HEK293 (cell line): ENCODE measurements around the gene TMEM143.

ENCODE experiments used
- CTCF ChIP-seq: fragments of 450-650 bp; formaldehyde crosslinking; IDR thresholded peaks from 2 replicates; pipeline ENCODE4 v1.5.1; 2016; ENCODE audit warnings: missing biosample characterization, missing genetic modification characterization
- FEZF1 ChIP-seq: fragments of 450-650 bp; formaldehyde crosslinking; IDR thresholded peaks from 2 replicates; pipeline ENCODE4 v1.5.1; 2016; ENCODE audit warnings: missing biosample characterization, missing genetic modification characterization
- GLI4 ChIP-seq: fragments of 450-650 bp; formaldehyde crosslinking; IDR thresholded peaks from 2 replicates; pipeline ENCODE4 v1.5.1; 2016; ENCODE audit warnings: missing biosample characterization, missing genetic modification characterization
- KLF10 ChIP-seq: fragments of 450-650 bp; IDR thresholded peaks from 2 replicates; pipeline ENCODE4 v1.5.1; 2018; ENCODE audit warnings: missing biosample characterization, mild to moderate bottlenecking, missing genetic modification characterization
- KLF9 ChIP-seq: fragments of 450-650 bp; formaldehyde crosslinking; IDR thresholded peaks from 2 replicates; pipeline ENCODE4 v1.5.1; 2016; ENCODE audit warnings: missing biosample characterization, missing genetic modification characterization, low read depth
- REST ChIP-seq: fragments of 450-650 bp; formaldehyde crosslinking; IDR thresholded peaks from 2 replicates; pipeline ENCODE4 v1.5.1; 2016; ENCODE audit warnings: missing biosample characterization, missing genetic modification characterization
- SALL2 ChIP-seq: fragments of 450-650 bp; formaldehyde crosslinking; IDR thresholded peaks from 2 replicates; pipeline ENCODE4 v1.5.0; 2017; ENCODE audit warnings: missing biosample characterization, mild to moderate bottlenecking, missing genetic modification characterization, borderline replicate concordance
- SCRT2 ChIP-seq: fragments of 450-650 bp; formaldehyde crosslinking; IDR thresholded peaks from 2 replicates; pipeline ENCODE4 v1.5.1; 2016; ENCODE audit warnings: missing biosample characterization, missing genetic modification characterization
- SP2 ChIP-seq: fragments of 450-650 bp; formaldehyde crosslinking; IDR thresholded peaks from 2 replicates; pipeline ENCODE4 v1.5.1; 2016; ENCODE audit warnings: missing biosample characterization, missing genetic modification characterization
- TCF7L2 ChIP-seq: IDR thresholded peaks from 2 replicates; pipeline ENCODE4 v1.6.1; 2011; ENCODE audit warnings: low read depth, mild to moderate bottlenecking, inconsistent platforms, low read length, moderate library complexity, borderline replicate concordance
- ZFP41 ChIP-seq: fragments of 450-650 bp; formaldehyde crosslinking; IDR thresholded peaks from 2 replicates; pipeline ENCODE4 v1.5.1; 2016; ENCODE audit warnings: missing biosample characterization, missing genetic modification characterization, borderline replicate concordance
- ZNF112 ChIP-seq: fragments of 450-650 bp; formaldehyde crosslinking; IDR thresholded peaks from 2 replicates; pipeline ENCODE4 v1.5.0; 2017; ENCODE audit warnings: missing biosample characterization, missing genetic modification characterization
- ZNF146 ChIP-seq: fragments of 450-650 bp; formaldehyde crosslinking; IDR thresholded peaks from 2 replicates; pipeline ENCODE4 v1.5.1; 2016; ENCODE audit warnings: missing biosample characterization, missing genetic modification characterization
- ZNF155 ChIP-seq: fragments of 450-650 bp; formaldehyde crosslinking; IDR thresholded peaks from 2 replicates; pipeline ENCODE4 v1.5.1; 2016; ENCODE audit warnings: missing biosample characterization, missing genetic modification characterization
- ZNF2 ChIP-seq: fragments of 450-650 bp; formaldehyde crosslinking; IDR thresholded peaks from 2 replicates; pipeline ENCODE4 v1.5.1; 2016; ENCODE audit warnings: missing biosample characterization, missing genetic modification characterization
- ZNF214 ChIP-seq: fragments of 450-650 bp; formaldehyde crosslinking; IDR thresholded peaks from 2 replicates; pipeline ENCODE4 v1.5.1; 2017; ENCODE audit warnings: missing biosample characterization, mild to moderate bottlenecking, missing genetic modification characterization, borderline replicate concordance
- ZNF248 ChIP-seq: fragments of 450-650 bp; formaldehyde crosslinking; IDR thresholded peaks from 2 replicates; pipeline ENCODE4 v1.5.1; 2017; ENCODE audit warnings: missing biosample characterization, missing genetic modification characterization
- ZNF391 ChIP-seq: fragments of 450-650 bp; formaldehyde crosslinking; IDR thresholded peaks from 2 replicates; pipeline ENCODE4 v1.5.1; 2016; ENCODE audit warnings: low read depth, missing biosample characterization, missing genetic modification characterization, borderline replicate concordance
- ZNF555 ChIP-seq: fragments of 450-650 bp; formaldehyde crosslinking; conservative IDR thresholded peaks from 2 replicates; pipeline ENCODE4 v1.5.1; 2017; ENCODE audit warnings: missing biosample characterization, mild to moderate bottlenecking, missing genetic modification characterization, inconsistent platforms
- ZNF561 ChIP-seq: fragments of 450-650 bp; IDR thresholded peaks from 2 replicates; pipeline ENCODE4 v1.5.1; 2018; ENCODE audit warnings: missing biosample characterization, missing genetic modification characterization, borderline replicate concordance
- ZNF585B ChIP-seq: fragments of 450-650 bp; formaldehyde crosslinking; IDR thresholded peaks from 2 replicates; pipeline ENCODE4 v1.5.1; 2016; ENCODE audit warnings: missing biosample characterization, missing genetic modification characterization
- ZNF621 ChIP-seq: fragments of 450-650 bp; formaldehyde crosslinking; IDR thresholded peaks from 2 replicates; pipeline ENCODE4 v1.5.1; 2017; ENCODE audit warnings: missing biosample characterization, missing genetic modification characterization
- ZNF830 ChIP-seq: fragments of 450-650 bp; IDR thresholded peaks from 2 replicates; pipeline ENCODE4 v1.5.0; 2018; ENCODE audit warnings: missing biosample characterization, missing genetic modification characterization, low read depth, mild to moderate bottlenecking, moderate library complexity
- ZNF843 ChIP-seq: fragments of 450-650 bp; formaldehyde crosslinking; IDR thresholded peaks from 2 replicates; pipeline ENCODE4 v1.5.1; 2016; ENCODE audit warnings: missing biosample characterization, missing genetic modification characterization
- TF ChIP-seq, protein P1 (sequence below): fragments of 450-650 bp; formaldehyde crosslinking; IDR thresholded peaks from 2 replicates; pipeline ENCODE4 v1.5.1; 2016; ENCODE audit warnings: missing biosample characterization, missing genetic modification characterization
- TF ChIP-seq, protein P2 (sequence below): fragments of 450-650 bp; formaldehyde crosslinking; IDR thresholded peaks from 2 replicates; pipeline ENCODE4 v1.5.0; 2017; ENCODE audit warnings: missing biosample characterization, missing genetic modification characterization, borderline replicate concordance
- TF ChIP-seq, protein P3 (sequence below): fragments of 450-650 bp; IDR thresholded peaks from 2 replicates; pipeline ENCODE4 v1.5.1; 2018; ENCODE audit warnings: missing biosample characterization, mild to moderate bottlenecking, missing genetic modification characterization

The TMEM143 gene

GRCh38 chr19:48390188-48391099, 26.7 kb upstream of the TMEM143 start (continued):
- TF ChIP-seq ZNF561 (tag by site-specific recombination) (peak; percentile 87; the same call in 1 of the 2 replicates), ZNF112 (no peak), SALL2 (tag by site-specific recombination) (no peak), SCRT2 (tag by site-specific recombination) (peak; percentile 22; the same call in 1 of the 2 replicates), KLF10 (tag by site-specific recombination) (no peak), ZNF585B (tag by site-specific recombination) (no peak), ZNF248 (tag by site-specific recombination) (no peak), TCF7L2 (no peak), ZNF843 (tag by site-specific recombination) (peak; percentile 54; the same call in 1 of the 2 replicates), KLF9 (tag by site-specific recombination) (no peak), CTCF (peak; percentile 97), ZNF830 (tag by site-specific recombination) (no peak), ZNF214 (tag by site-specific recombination) (no peak), ZFP41 (tag by site-specific recombination) (peak; percentile 72; the same call in 1 of the 2 replicates), ZNF621 (tag by site-specific recombination) (no peak), REST (tag by site-specific recombination) (peak; percentile 65; the same call in 1 of the 2 replicates), SP2 (tag by site-specific recombination) (0 out of 2 replicates have a peak, but pooled peaks have one; percentile 19), ZNF2 (tag by site-specific recombination) (peak; percentile 79), FEZF1 (tag by site-specific recombination) (no peak), GLI4 (peak; percentile 95; the same call in 1 of the 2 replicates), ZNF155 (tag by site-specific recombination) (no peak), ZNF391 (peak; percentile 54; the same call in 1 of the 2 replicates), ZNF146 (tag by site-specific recombination) (peak; percentile 26; the same call in 1 of the 2 replicates), ZNF555 (no peak)
- TF ChIP-seq, protein P1, sequence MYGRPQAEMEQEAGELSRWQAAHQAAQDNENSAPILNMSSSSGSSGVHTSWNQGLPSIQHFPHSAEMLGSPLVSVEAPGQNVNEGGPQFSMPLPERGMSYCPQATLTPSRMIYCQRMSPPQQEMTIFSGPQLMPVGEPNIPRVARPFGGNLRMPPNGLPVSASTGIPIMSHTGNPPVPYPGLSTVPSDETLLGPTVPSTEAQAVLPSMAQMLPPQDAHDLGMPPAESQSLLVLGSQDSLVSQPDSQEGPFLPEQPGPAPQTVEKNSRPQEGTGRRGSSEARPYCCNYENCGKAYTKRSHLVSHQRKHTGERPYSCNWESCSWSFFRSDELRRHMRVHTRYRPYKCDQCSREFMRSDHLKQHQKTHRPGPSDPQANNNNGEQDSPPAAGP (tag by site-specific recombination), result peak; percentile 69; the same call in 1 of the 2 replicates
- TF ChIP-seq, protein P2, sequence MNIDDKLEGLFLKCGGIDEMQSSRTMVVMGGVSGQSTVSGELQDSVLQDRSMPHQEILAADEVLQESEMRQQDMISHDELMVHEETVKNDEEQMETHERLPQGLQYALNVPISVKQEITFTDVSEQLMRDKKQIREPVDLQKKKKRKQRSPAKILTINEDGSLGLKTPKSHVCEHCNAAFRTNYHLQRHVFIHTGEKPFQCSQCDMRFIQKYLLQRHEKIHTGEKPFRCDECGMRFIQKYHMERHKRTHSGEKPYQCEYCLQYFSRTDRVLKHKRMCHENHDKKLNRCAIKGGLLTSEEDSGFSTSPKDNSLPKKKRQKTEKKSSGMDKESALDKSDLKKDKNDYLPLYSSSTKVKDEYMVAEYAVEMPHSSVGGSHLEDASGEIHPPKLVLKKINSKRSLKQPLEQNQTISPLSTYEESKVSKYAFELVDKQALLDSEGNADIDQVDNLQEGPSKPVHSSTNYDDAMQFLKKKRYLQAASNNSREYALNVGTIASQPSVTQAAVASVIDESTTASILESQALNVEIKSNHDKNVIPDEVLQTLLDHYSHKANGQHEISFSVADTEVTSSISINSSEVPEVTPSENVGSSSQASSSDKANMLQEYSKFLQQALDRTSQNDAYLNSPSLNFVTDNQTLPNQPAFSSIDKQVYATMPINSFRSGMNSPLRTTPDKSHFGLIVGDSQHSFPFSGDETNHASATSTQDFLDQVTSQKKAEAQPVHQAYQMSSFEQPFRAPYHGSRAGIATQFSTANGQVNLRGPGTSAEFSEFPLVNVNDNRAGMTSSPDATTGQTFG (tag by site-specific recombination), result 0 out of 2 replicates have a peak, but pooled peaks have one; percentile 11
- TF ChIP-seq, protein P3, sequence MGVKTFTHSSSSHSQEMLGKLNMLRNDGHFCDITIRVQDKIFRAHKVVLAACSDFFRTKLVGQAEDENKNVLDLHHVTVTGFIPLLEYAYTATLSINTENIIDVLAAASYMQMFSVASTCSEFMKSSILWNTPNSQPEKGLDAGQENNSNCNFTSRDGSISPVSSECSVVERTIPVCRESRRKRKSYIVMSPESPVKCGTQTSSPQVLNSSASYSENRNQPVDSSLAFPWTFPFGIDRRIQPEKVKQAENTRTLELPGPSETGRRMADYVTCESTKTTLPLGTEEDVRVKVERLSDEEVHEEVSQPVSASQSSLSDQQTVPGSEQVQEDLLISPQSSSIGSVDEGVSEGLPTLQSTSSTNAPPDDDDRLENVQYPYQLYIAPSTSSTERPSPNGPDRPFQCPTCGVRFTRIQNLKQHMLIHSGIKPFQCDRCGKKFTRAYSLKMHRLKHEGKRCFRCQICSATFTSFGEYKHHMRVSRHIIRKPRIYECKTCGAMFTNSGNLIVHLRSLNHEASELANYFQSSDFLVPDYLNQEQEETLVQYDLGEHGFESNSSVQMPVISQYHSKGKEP, result no peak
